ENCODE data around the gene PHLDB1.
"Not testable (repeated sequence)": the region's sequence is repeated elsewhere in the genome, so short reads cannot be mapped to it uniquely, and the experiment has no call there.

The PHLDB1 gene

GRCh38 chr11:118658429-118659313, 51.3 kb downstream of the PHLDB1 start:
- in situ Hi-C loops (cut with HindIII; ENCODE audit: low sequenced_read_pairs), result no loop called here

GRCh38 chr11:118659314-118659952, 52.0 kb downstream of the PHLDB1 start:
- in situ Hi-C loops (cut with HindIII; ENCODE audit: low sequenced_read_pairs), result no loop called here

GRCh38 chr11:118659953-118660680, 52.7 kb downstream of the PHLDB1 start:
- in situ Hi-C loops (cut with HindIII; ENCODE audit: low sequenced_read_pairs), result no loop called here

GRCh38 chr11:118660681-118661424, 53.4 kb downstream of the PHLDB1 start:
- in situ Hi-C loops (cut with HindIII; ENCODE audit: low sequenced_read_pairs), result no loop called here

- in situ Hi-C loops (cut with HindIII; ENCODE audit: low sequenced_read_pairs), result no loop called here
These were observed 54.2 kb downstream of the PHLDB1 start for GRCh38 chr11:118661425-118662301.

- in situ Hi-C loops (cut with HindIII; ENCODE audit: low sequenced_read_pairs), result no loop called here
These were observed 55.2 kb downstream of the PHLDB1 start for GRCh38 chr11:118662401-118663271.

GRCh38 chr11:118663381-118663780, 56.0 kb downstream of the PHLDB1 start:
- in situ Hi-C loops (cut with HindIII; ENCODE audit: low sequenced_read_pairs), result no loop called here

- in situ Hi-C loops (cut with HindIII; ENCODE audit: low sequenced_read_pairs), result no loop called here
These were observed 56.5 kb downstream of the PHLDB1 start for GRCh38 chr11:118663902-118664301.

- in situ Hi-C loops (cut with HindIII; ENCODE audit: low sequenced_read_pairs), result no loop called here
These were observed 59.0 kb downstream of the PHLDB1 start for GRCh38 chr11:118666371-118666770.

- in situ Hi-C loops (cut with HindIII; ENCODE audit: low sequenced_read_pairs), result no loop called here
These were observed 62.6 kb downstream of the PHLDB1 start for GRCh38 chr11:118670063-118670462.

- in situ Hi-C loops (cut with HindIII; ENCODE audit: low sequenced_read_pairs), result no loop called here
These were observed 63.8 kb downstream of the PHLDB1 start for GRCh38 chr11:118671254-118671653.

GRCh38 chr11:118672846-118673245, 65.4 kb downstream of the PHLDB1 start:
- in situ Hi-C loops (cut with HindIII; ENCODE audit: low sequenced_read_pairs), result no loop called here

- in situ Hi-C loops (cut with HindIII; ENCODE audit: low sequenced_read_pairs), result no loop called here
These were observed 66.1 kb downstream of the PHLDB1 start for GRCh38 chr11:118673361-118674081.

GRCh38 chr11:118674082-118674435, 66.6 kb downstream of the PHLDB1 start:
- in situ Hi-C loops (cut with HindIII; ENCODE audit: low sequenced_read_pairs), result no loop called here

- in situ Hi-C loops (cut with HindIII; ENCODE audit: low sequenced_read_pairs), result no loop called here
These were observed 70.6 kb downstream of the PHLDB1 start for GRCh38 chr11:118677977-118678376.

GRCh38 chr11:118678908-118679307, 71.5 kb downstream of the PHLDB1 start:
- in situ Hi-C loops (cut with HindIII; ENCODE audit: low sequenced_read_pairs), result not testable (repeated sequence)

- in situ Hi-C loops (cut with HindIII; ENCODE audit: low sequenced_read_pairs), result no loop called here
These were observed 72.1 kb downstream of the PHLDB1 start, which contains the start of gene TREH for GRCh38 chr11:118679483-118679882. TSS of gene TREH (minus strand) at chr11:118679650. CDS start at chr11:118679627, 23 bp downstream.

GRCh38 chr11:118682372-118682771, 75.0 kb downstream of the PHLDB1 start:
- in situ Hi-C loops (cut with HindIII; ENCODE audit: low sequenced_read_pairs), result no loop called here
